ENCODE data around the gene NDP. TPM values are rescaled to one million over a fixed set of nuclear protein-coding genes. Genes with fewer than 3 reads are reported as not detected.

Gene NDP
- total RNA-seq, 4 donors from 2014 or later, result 0.52 TPM; not detected in 3

- no peak for DNase-seq (ENCODE audit: extremely low spot score)
- peak overlapping the region in 1 of 4 donors; percentile 18 for H3K27ac ChIP-seq (replicated peaks in 1 of 4)
- intact Hi-C loops (cut with DNase I), result no loop called here
- H3K27me3 ChIP-seq, result peaks cover 0 to 16% (median 0%) of the 10 kb centered on the region in 4 donors
- H3K4me3 ChIP-seq, result no peak overlapping the region
- 74% methylated on average over 19 of the region's 19 CpGs for WGBS
- H3K9me3 ChIP-seq, result no peaks in the 10 kb centered on the region
- H3K36me3 ChIP-seq, result no peaks in the 10 kb centered on the region
- peaks cover 0 to 16% (median 4%) of the 10 kb centered on the region in 4 donors for H3K4me1 ChIP-seq
- TF ChIP-seq EP300 (IDR thresholded peaks at IDR 0.05), result no peak
- TF ChIP-seq, protein P1, sequence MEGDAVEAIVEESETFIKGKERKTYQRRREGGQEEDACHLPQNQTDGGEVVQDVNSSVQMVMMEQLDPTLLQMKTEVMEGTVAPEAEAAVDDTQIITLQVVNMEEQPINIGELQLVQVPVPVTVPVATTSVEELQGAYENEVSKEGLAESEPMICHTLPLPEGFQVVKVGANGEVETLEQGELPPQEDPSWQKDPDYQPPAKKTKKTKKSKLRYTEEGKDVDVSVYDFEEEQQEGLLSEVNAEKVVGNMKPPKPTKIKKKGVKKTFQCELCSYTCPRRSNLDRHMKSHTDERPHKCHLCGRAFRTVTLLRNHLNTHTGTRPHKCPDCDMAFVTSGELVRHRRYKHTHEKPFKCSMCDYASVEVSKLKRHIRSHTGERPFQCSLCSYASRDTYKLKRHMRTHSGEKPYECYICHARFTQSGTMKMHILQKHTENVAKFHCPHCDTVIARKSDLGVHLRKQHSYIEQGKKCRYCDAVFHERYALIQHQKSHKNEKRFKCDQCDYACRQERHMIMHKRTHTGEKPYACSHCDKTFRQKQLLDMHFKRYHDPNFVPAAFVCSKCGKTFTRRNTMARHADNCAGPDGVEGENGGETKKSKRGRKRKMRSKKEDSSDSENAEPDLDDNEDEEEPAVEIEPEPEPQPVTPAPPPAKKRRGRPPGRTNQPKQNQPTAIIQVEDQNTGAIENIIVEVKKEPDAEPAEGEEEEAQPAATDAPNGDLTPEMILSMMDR (IDR thresholded peaks at IDR 0.05), result no peak
- no peak for TF ChIP-seq POLR2A (IDR thresholded peaks at IDR 0.05; ENCODE audit: low read depth)
- no peak for TF ChIP-seq POLR2AphosphoS5 (IDR thresholded peaks at IDR 0.05)
These were observed 3.4 kb downstream of the NDP start for GRCh38 chrX:43969504-43970501.

DNA sequence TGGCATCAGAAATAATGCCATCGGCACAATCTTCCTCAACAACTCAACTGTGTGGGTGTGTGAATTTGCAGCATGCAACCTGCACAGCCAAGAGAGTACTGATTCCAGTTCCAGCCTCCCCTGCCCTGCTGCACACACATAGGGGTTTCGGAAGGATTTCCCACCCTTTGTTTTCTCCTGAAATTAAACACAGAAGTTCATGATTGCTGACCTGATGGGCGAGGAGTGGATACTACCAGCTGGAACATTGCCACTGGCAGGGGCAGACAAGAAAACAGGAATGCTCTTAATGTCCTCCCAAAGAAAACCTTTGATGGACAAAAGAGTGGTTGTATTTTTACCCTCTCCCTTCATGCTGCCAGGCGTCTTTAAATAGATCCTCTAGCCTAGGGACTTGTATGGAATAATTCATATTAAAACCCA is 4.8 kb downstream of the NDP start:
- Histone ChIP-seq H3K27me3 (peaks cover 0 to 16% (median 0%) of the 10 kb centered on the region in 4 donors), H3K27ac (replicated peaks in 1 of 4) (no peak overlapping the region), H3K4me3 (no peak overlapping the region), H3K9me3 (no peaks in the 10 kb centered on the region), H3K4me1 (peaks cover 0 to 13% (median 4%) of the 10 kb centered on the region in 4 donors), H3K36me3 (no peaks in the 10 kb centered on the region)
- DNase-seq (ENCODE audit: extremely low spot score), result no peak
- intact Hi-C loops (cut with DNase I), result no loop called here
- TF ChIP-seq EP300 (IDR thresholded peaks at IDR 0.05), result no peak
- 59% methylated on average over 4 of the region's 4 CpGs for WGBS

GRCh38 chrX:43964936-43965335 is 8.3 kb downstream of the NDP start:
- Histone ChIP-seq H3K27ac (replicated peaks in 1 of 4) (no peak overlapping the region), H3K36me3 (no peaks in the 10 kb centered on the region), H3K4me3 (no peak overlapping the region), H3K9me3 (peaks cover 0 to 6% (median 0%) of the 10 kb centered on the region in 4 donors), H3K27me3 (peaks cover 0 to 6% (median 0%) of the 10 kb centered on the region in 4 donors), H3K4me1 (no peaks in the 10 kb centered on the region)
- 76% methylated on average over 3 of the region's 3 CpGs for WGBS
- intact Hi-C loops (cut with DNase I), result loop anchor here (5.0 kb wide), 1 partner anchor 282 kb away; no protein-coding TSS in a partner anchor
- TF ChIP-seq, protein P1 (IDR thresholded peaks at IDR 0.05), result no peak
- no peak for TF ChIP-seq EP300 (IDR thresholded peaks at IDR 0.05)
- TF ChIP-seq POLR2A (IDR thresholded peaks at IDR 0.05; ENCODE audit: low read depth), result no peak
- TF ChIP-seq POLR2AphosphoS5 (IDR thresholded peaks at IDR 0.05), result no peak
- DNase-seq (ENCODE audit: extremely low spot score), result no peak

- Histone ChIP-seq H3K36me3 (no peaks in the 10 kb centered on the region), H3K27ac (replicated peaks in 1 of 4) (no peak overlapping the region), H3K4me3 (no peak overlapping the region), H3K27me3 (no peaks in the 10 kb centered on the region), H3K9me3 (peaks cover 0 to 6% (median 0%) of the 10 kb centered on the region in 4 donors), H3K4me1 (no peaks in the 10 kb centered on the region)
- TF ChIP-seq EP300 (IDR thresholded peaks at IDR 0.05), result no peak
- TF ChIP-seq POLR2A (IDR thresholded peaks at IDR 0.05; ENCODE audit: low read depth), result no peak
- TF ChIP-seq, protein P1 (IDR thresholded peaks at IDR 0.05), result no peak
- no peak for TF ChIP-seq POLR2AphosphoS5 (IDR thresholded peaks at IDR 0.05)
- no peak for DNase-seq (ENCODE audit: extremely low spot score)
- WGBS, result 64% methylated on average over 3 of the region's 3 CpGs
- intact Hi-C loops (cut with DNase I), result loop anchor here (5.0 kb wide), 1 partner anchor 284 kb away; no protein-coding TSS in a partner anchor
These were observed 9.5 kb downstream of the NDP start for GRCh38 chrX:43963726-43964125.

DNA sequence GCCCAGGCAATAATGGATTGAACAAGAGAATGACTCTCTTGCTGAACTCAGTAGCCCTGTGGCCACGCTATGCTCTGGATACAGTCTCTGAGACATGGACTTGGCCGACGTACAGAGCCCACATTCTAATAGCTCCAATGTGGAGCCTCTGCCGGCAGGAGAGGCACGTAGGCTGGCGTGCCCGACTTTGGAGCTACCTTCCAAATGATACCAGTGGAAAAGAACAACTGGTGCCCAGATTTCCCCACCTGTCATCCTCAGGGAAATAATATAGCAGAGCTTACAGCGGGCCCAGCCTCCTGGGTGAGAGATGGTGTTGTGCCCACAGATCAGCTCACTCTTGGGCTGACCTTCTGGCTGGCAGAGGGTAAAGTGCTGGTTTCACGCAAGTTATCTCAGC is 10.6 kb downstream of the NDP start:
- intact Hi-C loops (cut with DNase I), result loop anchor here (5.0 kb wide), 1 partner anchor 285 kb away; no protein-coding TSS in a partner anchor
- 90% methylated on average over 8 of the region's 9 CpGs for WGBS
- no peak overlapping the region for H3K4me3 ChIP-seq
- H3K36me3 ChIP-seq, result no peaks in the 10 kb centered on the region
- no peak for DNase-seq (ENCODE audit: extremely low spot score)
- no peak overlapping the region for H3K27ac ChIP-seq (replicated peaks in 1 of 4)
- peaks cover 0 to 6% (median 0%) of the 10 kb centered on the region in 4 donors for H3K9me3 ChIP-seq
- no peaks in the 10 kb centered on the region for H3K4me1 ChIP-seq
- H3K27me3 ChIP-seq, result no peaks in the 10 kb centered on the region
- TF ChIP-seq POLR2AphosphoS5 (IDR thresholded peaks at IDR 0.05) (no peak), POLR2A (IDR thresholded peaks at IDR 0.05; ENCODE audit: low read depth) (no peak), EP300 (IDR thresholded peaks at IDR 0.05) (no peak)
- TF ChIP-seq, protein P1 (IDR thresholded peaks at IDR 0.05), result no peak
